Measurements from ENCODE around the gene DCLRE1A. TPM values are rescaled to one million over a fixed set of nuclear protein-coding genes. Genes with fewer than 3 reads are reported as not detected.
A peak's percentile ranks its signal among the peaks of the same experiment; 100 is the strongest.

The DCLRE1A gene
- total and polyA plus RNA-seq, 9 of the 15 experiments (the other 6 are each of a cell fraction or from before 2014, with no cell fraction given), result 8.5 to 25.5 (median 15.5) TPM

DNA sequence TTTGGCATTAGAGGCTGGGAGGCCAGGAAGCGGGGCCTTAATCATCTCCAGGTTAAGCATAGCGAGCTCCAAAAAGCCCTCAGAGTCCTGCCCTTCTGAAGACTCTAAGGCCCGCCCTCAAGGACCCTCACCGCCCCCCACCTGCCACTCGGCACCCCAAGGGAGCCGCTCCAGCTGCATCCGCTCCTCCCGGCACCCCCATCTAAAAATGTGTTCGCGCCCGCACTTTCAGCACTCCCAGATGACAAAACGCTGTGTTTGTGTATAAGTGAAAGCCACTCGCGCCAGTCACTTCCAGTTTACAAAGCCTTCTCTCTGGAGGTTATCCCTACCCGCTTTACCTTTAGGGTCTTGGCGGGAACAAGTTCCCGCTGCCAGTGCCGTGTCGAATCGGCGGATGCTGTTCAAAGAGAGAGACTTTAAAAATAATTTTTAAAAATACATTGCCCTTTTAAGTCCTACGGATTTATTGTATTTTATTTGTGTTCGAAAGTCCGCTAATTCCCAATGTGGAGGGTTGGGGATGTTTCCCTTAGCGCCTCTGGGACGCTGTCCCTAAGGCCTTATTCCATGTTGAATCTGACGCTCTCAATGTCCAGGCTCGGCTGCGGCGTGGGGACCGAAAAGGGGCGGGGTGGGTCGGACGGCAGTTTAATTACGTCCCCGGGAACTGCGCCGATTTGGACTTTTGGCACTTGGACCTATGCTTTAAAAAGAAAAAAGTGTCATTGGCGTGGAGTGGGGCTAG lies at the start of gene DCLRE1A, which contains the start of gene NHLRC2 (continued):
- TF ChIP-seq, protein P1, sequence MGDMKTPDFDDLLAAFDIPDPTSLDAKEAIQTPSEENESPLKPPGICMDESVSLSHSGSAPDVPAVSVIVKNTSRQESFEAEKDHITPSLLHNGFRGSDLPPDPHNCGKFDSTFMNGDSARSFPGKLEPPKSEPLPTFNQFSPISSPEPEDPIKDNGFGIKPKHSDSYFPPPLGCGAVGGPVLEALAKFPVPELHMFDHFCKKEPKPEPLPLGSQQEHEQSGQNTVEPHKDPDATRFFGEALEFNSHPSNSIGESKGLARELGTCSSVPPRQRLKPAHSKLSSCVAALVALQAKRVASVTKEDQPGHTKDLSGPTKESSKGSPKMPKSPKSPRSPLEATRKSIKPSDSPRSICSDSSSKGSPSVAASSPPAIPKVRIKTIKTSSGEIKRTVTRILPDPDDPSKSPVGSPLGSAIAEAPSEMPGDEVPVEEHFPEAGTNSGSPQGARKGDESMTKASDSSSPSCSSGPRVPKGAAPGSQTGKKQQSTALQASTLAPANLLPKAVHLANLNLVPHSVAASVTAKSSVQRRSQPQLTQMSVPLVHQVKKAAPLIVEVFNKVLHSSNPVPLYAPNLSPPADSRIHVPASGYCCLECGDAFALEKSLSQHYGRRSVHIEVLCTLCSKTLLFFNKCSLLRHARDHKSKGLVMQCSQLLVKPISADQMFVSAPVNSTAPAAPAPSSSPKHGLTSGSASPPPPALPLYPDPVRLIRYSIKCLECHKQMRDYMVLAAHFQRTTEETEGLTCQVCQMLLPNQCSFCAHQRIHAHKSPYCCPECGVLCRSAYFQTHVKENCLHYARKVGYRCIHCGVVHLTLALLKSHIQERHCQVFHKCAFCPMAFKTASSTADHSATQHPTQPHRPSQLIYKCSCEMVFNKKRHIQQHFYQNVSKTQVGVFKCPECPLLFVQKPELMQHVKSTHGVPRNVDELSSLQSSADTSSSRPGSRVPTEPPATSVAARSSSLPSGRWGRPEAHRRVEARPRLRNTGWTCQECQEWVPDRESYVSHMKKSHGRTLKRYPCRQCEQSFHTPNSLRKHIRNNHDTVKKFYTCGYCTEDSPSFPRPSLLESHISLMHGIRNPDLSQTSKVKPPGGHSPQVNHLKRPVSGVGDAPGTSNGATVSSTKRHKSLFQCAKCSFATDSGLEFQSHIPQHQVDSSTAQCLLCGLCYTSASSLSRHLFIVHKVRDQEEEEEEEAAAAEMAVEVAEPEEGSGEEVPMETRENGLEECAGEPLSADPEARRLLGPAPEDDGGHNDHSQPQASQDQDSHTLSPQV (IDR thresholded peaks at IDR 0.05), result no peak
- TF ChIP-seq ZBTB43 (CRISPR knock-in tag; IDR thresholded peaks at IDR 0.05), result no peak
- TF ChIP-seq, protein P2, sequence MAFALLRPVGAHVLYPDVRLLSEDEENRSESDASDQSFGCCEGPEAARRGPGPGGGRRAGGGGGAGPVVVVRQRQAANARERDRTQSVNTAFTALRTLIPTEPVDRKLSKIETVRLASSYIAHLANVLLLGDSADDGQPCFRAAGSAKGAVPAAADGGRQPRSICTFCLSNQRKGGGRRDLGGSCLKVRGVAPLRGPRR (CRISPR knock-in tag; IDR thresholded peaks at IDR 0.05), result no peak
- TF ChIP-seq PHTF2 (CRISPR knock-in tag; IDR thresholded peaks at IDR 0.05), result no peak
- no peak for TF ChIP-seq NR1H2 (CRISPR knock-in tag; IDR thresholded peaks at IDR 0.05)
- TF ChIP-seq TRIM28 (IDR thresholded peaks at IDR 0.05), result no peak
- no peak; the same call in 1 of the 2 replicates for TF ChIP-seq ARID4B (CRISPR knock-in tag; IDR thresholded peaks at IDR 0.05)
- no peak for TF ChIP-seq ZFPM2 (CRISPR knock-in tag; IDR thresholded peaks at IDR 0.05)
- no peak for TF ChIP-seq TAF9B (IDR thresholded peaks at IDR 0.05; ENCODE audit: partially characterized antibody)
- TF ChIP-seq, protein P3, sequence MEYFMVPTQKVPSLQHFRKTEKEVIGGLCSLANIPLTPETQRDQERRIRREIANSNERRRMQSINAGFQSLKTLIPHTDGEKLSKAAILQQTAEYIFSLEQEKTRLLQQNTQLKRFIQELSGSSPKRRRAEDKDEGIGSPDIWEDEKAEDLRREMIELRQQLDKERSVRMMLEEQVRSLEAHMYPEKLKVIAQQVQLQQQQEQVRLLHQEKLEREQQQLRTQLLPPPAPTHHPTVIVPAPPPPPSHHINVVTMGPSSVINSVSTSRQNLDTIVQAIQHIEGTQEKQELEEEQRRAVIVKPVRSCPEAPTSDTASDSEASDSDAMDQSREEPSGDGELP (CRISPR knock-in tag; IDR thresholded peaks at IDR 0.05; ENCODE audit: borderline replicate concordance), result peak; percentile 76; the same call in 1 of the 2 replicates
- no peak for TF ChIP-seq ZNF175 (CRISPR knock-in tag; IDR thresholded peaks at IDR 0.05; ENCODE audit: low read depth)
- no peak for TF ChIP-seq POLR3G (IDR thresholded peaks at IDR 0.05; ENCODE audit: extremely low read depth, insufficient read length, insufficient replicate concordance)
- TF ChIP-seq XRCC3 (IDR thresholded peaks at IDR 0.05), result no peak
- TF ChIP-seq HDAC6 (IDR thresholded peaks at IDR 0.05; ENCODE audit: low read depth, low read length), result no peak
